ENCODE results near the gene SERGEF.

The SERGEF gene

GRCh38 chr11:17767301-17767885 is 245.5 kb downstream of the SERGEF start:
- no peak overlapping the region for H3K27ac ChIP-seq
- H3K4me3 ChIP-seq: no peak overlapping the region

- Histone ChIP-seq H3K27ac (no peak overlapping the region), H3K4me3 (no peak overlapping the region)
Observed at GRCh38 chr11:17766590-17766989, 246.3 kb downstream of the SERGEF start.

- no peak overlapping the region for H3K27ac ChIP-seq
- H3K4me3 ChIP-seq: no peak overlapping the region
Observed at GRCh38 chr11:17766073-17766359, 246.8 kb downstream of the SERGEF start.

GRCh38 chr11:17765356-17766072 is 247.3 kb downstream of the SERGEF start:
- no peak overlapping the region for H3K4me3 ChIP-seq
- H3K27ac ChIP-seq: no peak overlapping the region

- Histone ChIP-seq H3K27ac (no peak overlapping the region), H3K4me3 (no peak overlapping the region)
Observed at GRCh38 chr11:17764446-17765218, 248.2 kb downstream of the SERGEF start.

- H3K4me3 ChIP-seq: no peak overlapping the region
- no peak overlapping the region for H3K27ac ChIP-seq
Observed at GRCh38 chr11:17763703-17764102, 249.1 kb downstream of the SERGEF start.

GRCh38 chr11:17763244-17763643 is 249.6 kb downstream of the SERGEF start:
- Histone ChIP-seq H3K27ac (no peak overlapping the region), H3K4me3 (no peak overlapping the region)

- Histone ChIP-seq H3K4me3 (no peak overlapping the region), H3K27ac (no peak overlapping the region)
Observed at GRCh38 chr11:17762309-17762974, 250.4 kb downstream of the SERGEF start.

- Histone ChIP-seq H3K4me3 (no peak overlapping the region), H3K27ac (no peak overlapping the region)
Observed at GRCh38 chr11:17760102-17761029, 252.5 kb downstream of the SERGEF start.

- Histone ChIP-seq H3K27ac (no peak overlapping the region), H3K4me3 (no peak overlapping the region)
Observed at GRCh38 chr11:17755891-17756290, 257.0 kb downstream of the SERGEF start.

- Histone ChIP-seq H3K27ac (no peak overlapping the region), H3K4me3 (no peak overlapping the region)
Observed at GRCh38 chr11:17753641-17754040, 259.2 kb downstream of the SERGEF start.

- H3K27ac ChIP-seq: no peak overlapping the region
- H3K4me3 ChIP-seq: no peak overlapping the region
Observed at GRCh38 chr11:17753153-17753552, 259.7 kb downstream of the SERGEF start.

- Histone ChIP-seq H3K27ac (no peak overlapping the region), H3K4me3 (no peak overlapping the region)
Observed at GRCh38 chr11:17752144-17752543, 260.7 kb downstream of the SERGEF start.

GRCh38 chr11:17751558-17751957 is 261.3 kb downstream of the SERGEF start:
- Histone ChIP-seq H3K27ac (no peak overlapping the region), H3K4me3 (no peak overlapping the region)

GRCh38 chr11:17750801-17751165 is 262.1 kb downstream of the SERGEF start:
- Histone ChIP-seq H3K4me3 (no peak overlapping the region), H3K27ac (no peak overlapping the region)

GRCh38 chr11:17750013-17750800 is 262.6 kb downstream of the SERGEF start:
- no peak overlapping the region for H3K4me3 ChIP-seq
- H3K27ac ChIP-seq: no peak overlapping the region

- Histone ChIP-seq H3K27ac (no peak overlapping the region), H3K4me3 (no peak overlapping the region)
Observed at GRCh38 chr11:17748761-17749721, 263.8 kb downstream of the SERGEF start.

GRCh38 chr11:17748044-17748443 is 264.8 kb downstream of the SERGEF start:
- no peak overlapping the region for H3K27ac ChIP-seq
- no peak overlapping the region for H3K4me3 ChIP-seq
